ENCODE results near the gene GALNT9.
"Not testable (repeated sequence)": the region's sequence is repeated elsewhere in the genome, so short reads cannot be mapped to it uniquely, and the experiment has no call there.

The GALNT9 gene

GRCh38 chr12:132155771-132156572, 173.4 kb downstream of the GALNT9 start:
- DNase-seq (ENCODE audit: low read depth in 2 of 2): no peak

- no peak for DNase-seq (ENCODE audit: low read depth in 2 of 2)
Observed at GRCh38 chr12:132154941-132155770, 174.2 kb downstream of the GALNT9 start.

- DNase-seq (ENCODE audit: low read depth in 2 of 2): no peak
Observed at GRCh38 chr12:132154341-132154761, 175.0 kb downstream of the GALNT9 start.

GRCh38 chr12:132153501-132154340, 175.7 kb downstream of the GALNT9 start:
- DNase-seq (ENCODE audit: low read depth in 2 of 2): peak; percentile 27 to 35

- no peak for DNase-seq (ENCODE audit: low read depth in 2 of 2)
Observed at GRCh38 chr12:132152953-132153352, 176.4 kb downstream of the GALNT9 start.

GRCh38 chr12:132152411-132152821, 177.0 kb downstream of the GALNT9 start:
- no peak for DNase-seq (ENCODE audit: low read depth in 2 of 2)

- no peak for DNase-seq (ENCODE audit: low read depth in 2 of 2)
Observed at GRCh38 chr12:132151766-132152410, 177.5 kb downstream of the GALNT9 start.

GRCh38 chr12:132151145-132151765, 178.1 kb downstream of the GALNT9 start:
- no peak for DNase-seq (ENCODE audit: low read depth in 2 of 2)

GRCh38 chr12:132150780-132151144, 178.6 kb downstream of the GALNT9 start:
- DNase-seq (ENCODE audit: low read depth in 2 of 2): no peak

- not testable (repeated sequence) for DNase-seq (ENCODE audit: low read depth in 2 of 2)
Observed at GRCh38 chr12:132149526-132149925, 179.9 kb downstream of the GALNT9 start.

- no peak for DNase-seq (ENCODE audit: low read depth in 2 of 2)
Observed at GRCh38 chr12:132148368-132149045, 180.9 kb downstream of the GALNT9 start.

GRCh38 chr12:132147423-132148367, 181.7 kb downstream of the GALNT9 start:
- DNase-seq (ENCODE audit: low read depth in 2 of 2): no peak

GRCh38 chr12:132146772-132147422, 182.5 kb downstream of the GALNT9 start:
- DNase-seq (ENCODE audit: low read depth in 2 of 2): no peak
